HEK293 (cell line): ENCODE results near the gene F2.

Source experiments
- CTCF ChIA-PET: fragments of 350-600 bp; formaldehyde crosslinking; extraction: SDS; loops from one replicate; lab custom pipeline; 2021; ENCODE audit warnings: antibody characterized with exemption; lab: Yijun Ruan, JAX
- POLR2A ChIA-PET: fragments of 300-600 bp; formaldehyde crosslinking; extraction: SDS; loops from one replicate; lab custom pipeline; 2020; ENCODE audit warnings: antibody characterized with exemption, inconsistent platforms; lab: Yijun Ruan, JAX
- H3K27ac ChIP-seq: fragments of 200-500 bp; sonication (Bioruptor generic); 2 replicates; pipeline ENCODE4 v1.5.1; 2014; ENCODE audit warnings: low read depth, low read length, control low read depth, inconsistent platforms; ENCODE audit errors: extremely low read depth
- H3K36me3 ChIP-seq, 2 experiments: fragments of 200-500 bp in 1 of 2; sonication (Bioruptor generic) in 1 of 2; 1 replicate in 1 of 2; 2 replicates in 1 of 2; pipeline ENCODE4 v1.5.1; 2014 to 2017; ENCODE audit warnings: inconsistent platforms in 2 of 2, low read length in 2 of 2; ENCODE audit not compliant: control insufficient read depth in 2 of 2, insufficient read depth in 1 of 2
- H3K4me1 ChIP-seq: fragments of 200-500 bp; sonication (Bioruptor generic); 2 replicates; pipeline ENCODE4 v1.5.1; 2014; ENCODE audit warnings: mild to moderate bottlenecking, low read length, inconsistent platforms; ENCODE audit not compliant: control insufficient read depth, insufficient read depth
- H3K4me3 ChIP-seq: 2 replicates; pipeline ENCODE4 v1.5.1; 2011; ENCODE audit warnings: low read depth, mild to moderate bottlenecking, control low read depth, low read length, moderate library complexity
- H3K9me3 ChIP-seq: fragments of 200-500 bp; sonication (Bioruptor generic); 2 replicates; pipeline ENCODE4 v1.5.1; 2014; ENCODE audit warnings: low read depth, low read length, inconsistent platforms; ENCODE audit not compliant: control insufficient read depth, insufficient read depth
- FEZF1 ChIP-seq: fragments of 450-650 bp; formaldehyde crosslinking; IDR thresholded peaks from 2 replicates; pipeline ENCODE4 v1.5.1; 2016; ENCODE audit warnings: missing biosample characterization, missing genetic modification characterization
- IKZF3 ChIP-seq: fragments of 450-650 bp; IDR thresholded peaks from 2 replicates; pipeline ENCODE4 v1.5.0; 2018; ENCODE audit warnings: missing biosample characterization, mild to moderate bottlenecking, missing genetic modification characterization, moderate library complexity
- OSR2 ChIP-seq: fragments of 450-650 bp; formaldehyde crosslinking; IDR thresholded peaks from 2 replicates; pipeline ENCODE4 v1.5.1; 2016; ENCODE audit warnings: missing biosample characterization, missing genetic modification characterization
- ZBTB17 ChIP-seq: fragments of 450-650 bp; formaldehyde crosslinking; IDR thresholded peaks from 2 replicates; pipeline ENCODE4 v1.5.1; 2016; ENCODE audit warnings: missing biosample characterization, missing genetic modification characterization
- ZNF19 ChIP-seq: fragments of 450-650 bp; formaldehyde crosslinking; IDR thresholded peaks from 2 replicates; pipeline ENCODE4; 2016; ENCODE audit warnings: missing biosample characterization, missing genetic modification characterization, low read depth
- ZNF280D ChIP-seq: fragments of 450-650 bp; formaldehyde crosslinking; IDR thresholded peaks from 2 replicates; pipeline ENCODE4 v1.5.1; 2016; ENCODE audit warnings: missing biosample characterization, missing genetic modification characterization
- ZNF324 ChIP-seq: fragments of 450-650 bp; formaldehyde crosslinking; IDR thresholded peaks from 2 replicates; pipeline ENCODE4 v1.5.1; 2016; ENCODE audit warnings: missing biosample characterization, missing genetic modification characterization
- ZNF560 ChIP-seq: fragments of 450-650 bp; formaldehyde crosslinking; IDR thresholded peaks from 2 replicates; pipeline ENCODE4 v1.5.1; 2017; ENCODE audit warnings: missing biosample characterization, missing genetic modification characterization, borderline replicate concordance
- ZNF658 ChIP-seq: fragments of 450-650 bp; formaldehyde crosslinking; IDR thresholded peaks from 2 replicates; pipeline ENCODE4; 2016; ENCODE audit warnings: missing biosample characterization, missing genetic modification characterization
- ZNF677 ChIP-seq: fragments of 450-650 bp; IDR thresholded peaks from 2 replicates; pipeline ENCODE4 v1.5.0; 2018; ENCODE audit warnings: missing biosample characterization, mild to moderate bottlenecking, missing genetic modification characterization, moderate library complexity
- ZNF701 ChIP-seq: fragments of 450-650 bp; formaldehyde crosslinking; IDR thresholded peaks from 2 replicates; pipeline ENCODE4 v1.5.1; 2016; ENCODE audit warnings: missing biosample characterization, missing genetic modification characterization

F2 gene

GRCh38 chr11:46724088-46724487, 5.1 kb downstream of the F2 start (continued):
- TF ChIP-seq ZNF19: no peak

GRCh38 chr11:46725338-46726205, 6.6 kb downstream of the F2 start:
- POLR2A ChIA-PET: interaction anchor here (0.7 kb wide), 1 partner anchor 17 kb away, joined by 3 read pairs; no protein-coding TSS in a partner anchor

GRCh38 chr11:46726206-46726862, 7.3 kb downstream of the F2 start:
- POLR2A ChIA-PET: no interaction called here
- no peaks in the 10 kb centered on the region for H3K9me3 ChIP-seq
- CTCF ChIA-PET: interaction anchor here (0.6 kb wide), 1 partner anchor 593 kb away, joined by 4 read pairs; no protein-coding TSS in a partner anchor
- no peak overlapping the region for H3K27ac ChIP-seq
- H3K36me3 ChIP-seq: no peaks in the 10 kb centered on the region
- TF ChIP-seq ZNF677 (tag by site-specific recombination) (no peak), OSR2 (tag by site-specific recombination) (no peak), ZNF324 (tag by site-specific recombination) (no peak)
- H3K4me1 ChIP-seq: no peaks in the 10 kb centered on the region
- no peak overlapping the region for H3K4me3 ChIP-seq

More at GRCh38 chr11:46725338-46726205, 6.6 kb downstream of the F2 start:
- no peaks in the 10 kb centered on the region for H3K36me3 ChIP-seq
- H3K27ac ChIP-seq: no peak overlapping the region
- CTCF ChIA-PET: interaction anchor here (0.6 to 0.7 kb wide), 2 partner anchors 592 to 882 kb away, joined by 3 to 4 read pairs; no protein-coding TSS in a partner anchor
- no peaks in the 10 kb centered on the region for H3K9me3 ChIP-seq
- H3K4me1 ChIP-seq: no peaks in the 10 kb centered on the region
- no peak overlapping the region for H3K4me3 ChIP-seq
- TF ChIP-seq IKZF3 (tag by site-specific recombination) (0 out of 2 replicates have a peak, but pooled peaks have one; percentile 19), ZNF560 (tag by site-specific recombination) (no peak), ZBTB17 (tag by site-specific recombination) (peak; percentile 73), ZNF280D (no peak), FEZF1 (tag by site-specific recombination) (peak; percentile 45; the same call in 1 of the 2 replicates), ZNF701 (no peak), OSR2 (tag by site-specific recombination) (peak; percentile 86)

GRCh38 chr11:46727952-46728658, 9.1 kb downstream of the F2 start:
- ChIA-PET POLR2A (interaction anchor here (0.7 kb wide), 1 partner anchor 27 kb away, joined by 3 read pairs; the partner anchor contains the start of gene ZNF408), CTCF (interaction anchor here (0.6 to 0.8 kb wide), 2 partner anchors 19 to 36 kb away, joined by 3 to 4 read pairs; no protein-coding TSS in a partner anchor)
- no peak for TF ChIP-seq ZNF658 (tag by site-specific recombination)
- Histone ChIP-seq H3K27ac (no peak overlapping the region), H3K9me3 (no peaks in the 10 kb centered on the region), H3K36me3 (no peaks in the 10 kb centered on the region), H3K4me3 (no peak overlapping the region), H3K4me1 (no peaks in the 10 kb centered on the region)
